Cardiac fibroblast (primary cell): ENCODE data around the gene CCDC127.
"Not testable (repeated sequence)": the region's sequence is repeated elsewhere in the genome, so short reads cannot be mapped to it uniquely, and the experiment has no call there.

Experiments used
- DNase-seq, 2 donors: peaks; one replicate each; pipeline versions ENCODE4 v3.0.0 to v3.0.0-alpha.2; 2010; ENCODE audit warnings: low read depth in 2 of 2
- H3K4me3 ChIP-seq, 2 donors: replicated peaks in 1 of 2; 1 replicate in 1 of 2; 2 replicates in 1 of 2; pipeline ENCODE4 v1.5.1; 2011; ENCODE audit warnings: low read depth in 2 of 2, low read length in 2 of 2, mild to moderate bottlenecking in 2 of 2, moderate library complexity in 1 of 2
- TF ChIP-seq, protein P1 (sequence below): IDR thresholded peaks from one replicate; pipeline ENCODE4 v1.5.1; 2011; ENCODE audit warnings: low read depth, mild to moderate bottlenecking, low read length, inconsistent platforms

CCDC127 gene

DNA sequence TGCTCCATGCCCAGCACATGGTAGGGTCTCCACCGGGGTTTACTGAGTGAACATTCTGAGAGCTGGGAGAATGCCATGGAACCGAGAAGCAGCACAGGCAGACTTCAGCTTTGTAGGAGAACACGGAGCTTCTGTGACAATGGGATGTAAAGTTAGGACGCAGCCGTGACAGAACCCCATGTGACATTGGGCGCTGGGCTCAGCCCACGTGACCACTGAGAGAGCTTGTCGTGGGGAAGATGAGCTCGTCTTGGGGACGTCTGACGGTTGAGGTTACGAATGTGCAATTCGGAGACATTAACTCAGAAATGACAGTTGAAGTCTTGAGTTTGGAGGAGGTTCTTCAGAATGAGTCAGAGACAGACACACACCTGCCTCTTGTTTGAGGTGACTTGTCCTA is 13.7 kb upstream of the CCDC127 start:
- TF ChIP-seq, protein P1, sequence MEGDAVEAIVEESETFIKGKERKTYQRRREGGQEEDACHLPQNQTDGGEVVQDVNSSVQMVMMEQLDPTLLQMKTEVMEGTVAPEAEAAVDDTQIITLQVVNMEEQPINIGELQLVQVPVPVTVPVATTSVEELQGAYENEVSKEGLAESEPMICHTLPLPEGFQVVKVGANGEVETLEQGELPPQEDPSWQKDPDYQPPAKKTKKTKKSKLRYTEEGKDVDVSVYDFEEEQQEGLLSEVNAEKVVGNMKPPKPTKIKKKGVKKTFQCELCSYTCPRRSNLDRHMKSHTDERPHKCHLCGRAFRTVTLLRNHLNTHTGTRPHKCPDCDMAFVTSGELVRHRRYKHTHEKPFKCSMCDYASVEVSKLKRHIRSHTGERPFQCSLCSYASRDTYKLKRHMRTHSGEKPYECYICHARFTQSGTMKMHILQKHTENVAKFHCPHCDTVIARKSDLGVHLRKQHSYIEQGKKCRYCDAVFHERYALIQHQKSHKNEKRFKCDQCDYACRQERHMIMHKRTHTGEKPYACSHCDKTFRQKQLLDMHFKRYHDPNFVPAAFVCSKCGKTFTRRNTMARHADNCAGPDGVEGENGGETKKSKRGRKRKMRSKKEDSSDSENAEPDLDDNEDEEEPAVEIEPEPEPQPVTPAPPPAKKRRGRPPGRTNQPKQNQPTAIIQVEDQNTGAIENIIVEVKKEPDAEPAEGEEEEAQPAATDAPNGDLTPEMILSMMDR: no peak
- no peak overlapping the region for H3K4me3 ChIP-seq
- DNase-seq: no peak

DNA sequence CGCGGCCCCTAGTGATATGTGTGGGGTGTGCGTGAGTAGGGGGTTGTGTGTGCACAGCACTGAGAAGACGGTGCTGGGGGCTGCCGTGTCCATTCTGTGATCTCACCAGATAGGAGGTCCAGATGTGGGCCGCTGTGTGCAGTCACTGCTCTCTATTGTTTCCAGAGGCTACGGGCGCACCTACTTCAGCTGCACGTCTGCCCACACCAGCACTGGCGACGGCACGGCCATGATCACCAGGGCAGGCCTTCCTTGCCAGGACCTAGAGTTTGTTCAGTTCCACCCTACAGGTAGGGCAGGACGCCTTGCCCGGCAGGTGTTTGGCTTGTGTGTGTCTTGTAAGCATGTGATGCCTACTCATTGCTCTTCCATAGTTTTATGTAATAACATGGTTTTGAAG is 12.8 kb upstream of the CCDC127 start:
- TF ChIP-seq, protein P1: no peak
- no peak overlapping the region for H3K4me3 ChIP-seq
- DNase-seq: no peak

DNA sequence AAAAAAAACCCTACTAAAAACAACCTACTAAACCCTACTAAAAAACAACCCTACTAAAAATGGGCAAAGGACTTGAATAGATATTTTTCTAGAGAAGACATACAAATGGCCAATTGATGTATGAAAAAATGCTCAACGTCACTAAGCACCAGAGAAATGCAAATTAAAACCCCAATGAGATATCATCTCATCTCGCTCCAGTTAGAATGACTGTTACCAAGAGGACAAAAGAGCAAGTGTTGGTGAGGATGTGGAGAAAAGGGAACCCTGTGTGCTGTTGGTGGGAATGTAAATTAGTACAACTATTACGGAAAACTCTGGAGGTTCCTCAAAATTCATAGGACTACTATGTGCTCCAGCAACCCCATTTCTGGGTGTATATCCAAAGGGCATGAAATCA is 10.9 kb upstream of the CCDC127 start:
- TF ChIP-seq, protein P1: no peak
- no peak overlapping the region for H3K4me3 ChIP-seq

DNA sequence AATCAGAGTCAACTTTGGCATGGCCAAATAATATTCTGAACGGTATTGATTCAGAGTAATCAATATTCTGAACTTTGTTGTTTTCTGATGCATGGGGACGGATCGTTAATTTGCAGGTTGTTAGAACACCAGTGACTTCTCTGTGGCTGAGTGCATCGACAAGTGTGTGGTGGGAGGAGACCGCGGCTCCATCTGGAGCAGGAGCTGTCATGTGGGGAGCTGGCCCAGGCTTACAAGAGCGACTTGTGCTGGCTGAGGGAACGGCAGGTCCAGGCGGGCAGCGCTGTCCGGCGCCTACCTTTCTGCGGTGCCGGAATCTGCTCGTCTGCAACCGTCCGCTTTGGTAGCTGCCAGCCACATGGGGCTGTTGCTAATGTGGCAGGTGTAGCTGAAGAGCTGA is 9.4 kb upstream of the CCDC127 start:
- not testable (repeated sequence) for H3K4me3 ChIP-seq, DNase-seq

More for the DNA sequence above, 10.9 kb upstream of the CCDC127 start:
- DNase-seq: no peak

DNA sequence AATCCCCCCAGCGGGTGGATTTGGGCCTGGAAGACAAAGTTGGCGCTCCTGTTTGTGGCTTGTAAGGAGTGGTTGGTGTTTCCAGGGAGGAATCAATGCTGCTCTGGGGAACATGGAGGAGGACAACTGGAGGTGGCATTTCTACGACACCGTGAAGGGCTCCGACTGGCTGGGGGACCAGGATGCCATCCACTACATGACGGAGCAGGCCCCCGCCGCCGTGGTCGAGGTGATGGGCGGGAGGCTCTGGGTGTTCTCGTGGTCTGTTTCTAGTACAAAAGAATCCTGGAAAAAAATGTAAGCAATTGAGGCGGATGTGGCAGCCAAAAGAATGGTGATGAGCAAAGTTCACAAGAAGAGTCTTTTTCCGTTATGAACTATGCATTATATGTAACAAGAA is 7.4 kb upstream of the CCDC127 start:
- DNase-seq: no peak
- H3K4me3 ChIP-seq: no peak overlapping the region
- TF ChIP-seq, protein P1: no peak

DNA sequence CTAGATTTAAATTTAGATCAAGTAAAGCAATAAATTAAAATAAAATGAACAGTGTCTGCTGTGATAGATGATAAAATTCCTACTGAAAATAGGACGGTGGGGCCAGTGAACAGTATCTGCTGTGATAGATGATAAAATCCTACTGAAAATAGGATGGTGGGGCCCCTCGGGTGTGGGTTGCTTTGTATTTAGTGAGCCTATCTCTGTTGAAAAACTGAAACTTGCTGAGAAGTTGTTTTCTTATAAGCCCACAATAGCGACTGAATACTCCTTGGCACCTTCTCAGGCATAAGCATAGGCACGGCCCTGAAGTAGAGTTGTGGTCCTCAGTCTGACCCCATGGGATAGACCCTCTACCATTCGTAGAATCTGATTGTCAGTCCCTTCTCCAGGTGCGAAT is 5.8 kb upstream of the CCDC127 start:
- TF ChIP-seq, protein P1: no peak
- no peak overlapping the region for H3K4me3 ChIP-seq
- DNase-seq: no peak

DNA sequence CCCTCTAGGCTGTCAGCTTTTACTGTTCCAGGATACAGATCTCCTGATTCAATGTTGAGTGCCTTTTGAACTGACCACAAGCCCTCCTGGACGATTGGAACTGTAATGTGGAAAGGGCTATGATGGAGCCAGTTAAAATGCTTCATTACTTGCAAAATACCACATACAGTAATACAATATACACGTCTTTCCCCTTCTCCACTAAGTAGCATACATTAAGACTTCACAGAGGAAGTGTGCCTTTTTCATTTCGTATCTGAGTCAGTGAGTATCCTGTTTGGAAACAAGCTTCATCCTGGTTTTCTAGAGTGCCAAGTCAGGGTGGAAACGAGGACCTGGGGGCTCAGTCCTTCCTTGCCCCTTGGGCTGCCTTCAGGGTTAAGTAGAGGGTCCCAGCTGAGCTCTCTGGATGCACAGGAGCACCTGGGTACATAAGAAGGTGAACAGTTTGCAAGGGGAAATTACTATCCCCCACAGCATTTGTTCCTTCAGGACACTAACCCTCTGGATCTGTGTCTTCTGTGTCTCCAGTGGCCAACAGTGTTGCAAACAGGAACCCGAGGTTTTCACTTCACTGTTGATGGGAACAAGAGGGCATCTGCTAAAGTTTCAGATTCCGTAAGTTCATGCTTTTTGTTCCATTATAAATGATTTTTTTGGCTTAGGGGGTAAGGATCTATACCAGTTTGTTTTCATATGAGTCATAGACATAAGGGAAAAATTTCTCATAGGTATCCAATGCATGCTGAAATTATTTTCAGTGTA is 5.2 kb upstream of the CCDC127 start:
- peak; percentile 35 to 37 for DNase-seq

DNA sequence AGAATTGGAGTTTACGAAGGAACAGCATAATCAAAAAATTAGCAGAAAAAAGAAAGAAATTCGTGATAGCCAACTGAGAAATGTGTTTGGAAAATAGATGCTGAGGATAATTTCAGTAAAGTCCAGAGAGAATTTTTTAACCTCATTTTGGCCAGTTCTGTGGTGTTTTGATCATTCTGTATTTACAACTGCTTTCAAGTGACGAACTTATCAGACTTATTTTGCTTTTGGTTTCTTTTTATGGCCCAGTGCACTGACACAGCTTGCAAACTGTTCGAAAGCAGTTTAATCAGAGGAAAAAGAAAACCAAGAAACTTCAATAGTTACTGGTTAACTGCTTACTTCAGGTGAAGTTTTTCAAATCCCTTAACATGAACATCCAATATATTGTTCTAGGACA is 2.0 kb upstream of the CCDC127 start:
- H3K4me3 ChIP-seq: peak overlapping the region; percentile 93 to 97
- peak in 1 of 2 donors; percentile 12 for DNase-seq
- TF ChIP-seq, protein P1: no peak

More for the DNA sequence above, 5.2 kb upstream of the CCDC127 start:
- not testable (repeated sequence) for H3K4me3 ChIP-seq
